ENCODE data around the gene CAMK4. TPM values are rescaled to one million over a fixed set of nuclear protein-coding genes. Genes with fewer than 3 reads are reported as not detected.
A peak's percentile ranks its signal among the peaks of the same experiment; 100 is the strongest.

Gene CAMK4
- total RNA-seq: 47.7 and 49.5 TPM in 2 replicates

DNA sequence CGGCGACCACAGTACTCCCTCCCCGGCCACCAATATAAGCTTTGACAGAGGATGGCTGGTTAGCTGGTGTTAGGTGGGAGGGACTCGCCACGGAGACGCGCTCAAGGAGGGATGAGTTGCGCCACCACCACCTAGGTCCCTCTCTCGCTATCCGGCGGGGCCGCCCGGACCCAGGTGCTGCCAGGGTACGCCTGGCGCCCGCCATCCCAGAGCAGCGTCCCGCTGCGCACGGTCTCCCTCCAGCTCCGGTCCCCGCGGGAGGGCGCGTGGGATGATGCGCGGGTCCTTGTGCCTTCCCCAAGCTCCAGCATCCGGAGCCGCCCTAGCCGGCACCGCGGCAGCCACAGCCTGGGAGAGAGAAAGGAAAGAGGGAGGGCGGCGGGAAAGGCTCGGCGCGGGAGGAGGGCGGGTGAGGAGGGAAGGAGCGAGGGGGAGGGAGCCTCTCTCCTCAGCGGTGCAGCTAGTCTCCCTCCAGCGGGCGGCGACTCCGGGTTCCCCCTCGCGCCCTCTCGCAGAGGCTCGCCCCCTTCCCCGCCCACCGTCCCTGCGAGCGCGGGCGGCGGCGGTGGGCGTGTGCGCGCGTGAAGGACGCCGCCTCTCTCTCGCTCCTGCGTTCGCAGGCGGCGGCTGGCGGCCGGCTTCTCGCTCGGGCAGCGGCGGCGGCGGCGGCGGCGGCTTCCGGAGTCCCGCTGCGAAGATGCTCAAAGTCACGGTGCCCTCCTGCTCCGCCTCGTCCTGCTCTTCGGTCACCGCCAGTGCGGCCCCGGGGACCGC lies at the start of gene CAMK4:
Gene CAMK4 (plus strand): TSS at position 598 of the 774 bp plus-strand sequence. CDS start 100 bp downstream, at position 698.
- Mint-ChIP-seq H3K27me3 (peaks cover 2% of the 10 kb centered on the region), H3K4me3 (peak within 1 kb of the TSS; percentile 97), H3K9me3 (peaks cover 2% of the 10 kb centered on the region), H3K4me1 (peaks cover 35% of the 10 kb centered on the region), H3K27ac (peak within 1 kb of the TSS; percentile 95), H3K36me3 (ENCODE audit: low read depth) (peaks cover 13% of the 10 kb centered on the region)
- intact Hi-C loops (cut with micrococcal nuclease): loop anchor here (1.0 to 10.0 kb wide), 4 partner anchors 13 to 1139 kb away; no protein-coding TSS in a partner anchor
- DNase-seq: peak; percentile 94

DNA sequence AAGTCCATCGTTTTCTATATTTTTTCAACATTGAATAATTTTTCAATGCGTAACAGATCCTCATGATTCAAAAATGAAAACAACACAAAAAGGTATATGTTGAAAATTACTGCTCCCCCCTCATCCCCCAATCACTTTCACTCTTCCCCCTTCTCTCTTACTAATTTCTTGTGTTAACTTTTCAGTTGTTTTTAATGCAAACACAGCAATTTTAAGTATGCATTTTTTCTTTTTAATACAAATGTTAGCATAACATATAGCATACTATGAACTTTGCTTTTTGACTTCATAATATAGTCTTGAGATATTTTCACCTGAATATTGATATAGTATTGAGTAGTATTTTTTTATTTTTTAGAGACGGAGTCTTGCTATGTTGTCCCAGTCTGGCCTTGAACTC lies 41.1 kb upstream of the CAMK4 start:
- H3K4me3 Mint-ChIP-seq: no peak overlapping the region
- peaks cover 6% of the 10 kb centered on the region for H3K27me3 Mint-ChIP-seq
- intact Hi-C loops (cut with micrococcal nuclease): no loop called here
- DNase-seq: no peak
- H3K4me1 Mint-ChIP-seq: no peaks in the 10 kb centered on the region
- H3K9me3 Mint-ChIP-seq: no peaks in the 10 kb centered on the region
- no peaks in the 10 kb centered on the region for H3K36me3 Mint-ChIP-seq (ENCODE audit: low read depth)
- H3K27ac Mint-ChIP-seq: no peak overlapping the region

DNA sequence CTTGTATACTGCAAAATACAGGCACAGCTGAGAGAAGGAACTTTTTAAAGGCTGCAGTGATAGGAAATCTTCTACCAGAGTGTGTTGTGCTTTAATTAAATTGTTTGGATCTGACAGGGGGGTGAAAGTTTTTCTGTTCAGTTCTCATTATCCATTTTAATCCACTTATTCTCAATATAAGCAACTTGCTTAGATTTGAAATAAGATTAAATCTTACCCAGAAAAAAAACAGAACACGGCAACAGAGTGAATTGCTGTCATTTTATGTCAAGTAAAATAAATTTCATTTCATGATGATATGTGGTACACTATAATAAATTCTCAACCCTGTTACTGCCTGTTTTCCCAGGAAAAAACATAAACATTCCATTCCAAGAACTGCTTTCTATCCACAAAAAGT lies 37.1 kb upstream of the CAMK4 start:
- DNase-seq: no peak
- intact Hi-C loops (cut with micrococcal nuclease): no loop called here
- no peaks in the 10 kb centered on the region for H3K4me1 Mint-ChIP-seq
- no peaks in the 10 kb centered on the region for H3K9me3 Mint-ChIP-seq
- no peak overlapping the region for H3K27ac Mint-ChIP-seq
- H3K36me3 Mint-ChIP-seq (ENCODE audit: low read depth): no peaks in the 10 kb centered on the region
- H3K27me3 Mint-ChIP-seq: peaks cover 16% of the 10 kb centered on the region
- no peak overlapping the region for H3K4me3 Mint-ChIP-seq

- no peak for DNase-seq
- Mint-ChIP-seq H3K4me3 (no peak overlapping the region), H3K4me1 (no peaks in the 10 kb centered on the region), H3K27me3 (peaks cover 35% of the 10 kb centered on the region), H3K27ac (no peak overlapping the region), H3K9me3 (no peaks in the 10 kb centered on the region), H3K36me3 (ENCODE audit: low read depth) (no peaks in the 10 kb centered on the region)
- intact Hi-C loops (cut with micrococcal nuclease): no loop called here
Measured at GRCh38 chr5:111194053-111194452, 30.1 kb upstream of the CAMK4 start.

DNA sequence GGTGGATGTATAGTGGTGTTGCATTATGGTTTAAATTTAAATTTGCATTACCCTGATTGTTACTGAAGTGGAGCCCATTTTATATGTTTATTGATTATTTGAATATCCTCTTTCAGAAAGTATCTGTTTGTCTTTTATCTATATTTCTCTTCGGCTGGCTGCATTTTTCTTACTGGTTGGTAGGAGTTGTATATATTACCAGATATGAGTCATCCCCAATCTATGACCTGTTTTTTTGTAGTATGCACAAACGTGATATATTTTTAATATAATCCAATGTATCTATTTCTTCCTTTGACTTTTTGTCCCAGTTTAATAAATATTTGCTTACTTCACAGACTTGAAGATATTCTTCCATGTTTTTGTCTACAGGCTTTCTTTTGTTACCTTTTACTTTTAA lies 29.3 kb upstream of the CAMK4 start:
- Mint-ChIP-seq H3K4me3 (no peak overlapping the region), H3K36me3 (ENCODE audit: low read depth) (no peaks in the 10 kb centered on the region), H3K27ac (no peak overlapping the region), H3K27me3 (peaks cover 34% of the 10 kb centered on the region), H3K9me3 (no peaks in the 10 kb centered on the region), H3K4me1 (peaks cover 2% of the 10 kb centered on the region)
- intact Hi-C loops (cut with micrococcal nuclease): no loop called here
- no peak for DNase-seq

GRCh38 chr5:111197523-111197922 lies 26.7 kb upstream of the CAMK4 start:
- peaks cover 24% of the 10 kb centered on the region for H3K27me3 Mint-ChIP-seq
- no peak overlapping the region for H3K27ac Mint-ChIP-seq
- no peaks in the 10 kb centered on the region for H3K9me3 Mint-ChIP-seq
- intact Hi-C loops (cut with micrococcal nuclease): no loop called here
- H3K36me3 Mint-ChIP-seq (ENCODE audit: low read depth): no peaks in the 10 kb centered on the region
- peaks cover 2% of the 10 kb centered on the region for H3K4me1 Mint-ChIP-seq
- DNase-seq: no peak
- no peak overlapping the region for H3K4me3 Mint-ChIP-seq

DNA sequence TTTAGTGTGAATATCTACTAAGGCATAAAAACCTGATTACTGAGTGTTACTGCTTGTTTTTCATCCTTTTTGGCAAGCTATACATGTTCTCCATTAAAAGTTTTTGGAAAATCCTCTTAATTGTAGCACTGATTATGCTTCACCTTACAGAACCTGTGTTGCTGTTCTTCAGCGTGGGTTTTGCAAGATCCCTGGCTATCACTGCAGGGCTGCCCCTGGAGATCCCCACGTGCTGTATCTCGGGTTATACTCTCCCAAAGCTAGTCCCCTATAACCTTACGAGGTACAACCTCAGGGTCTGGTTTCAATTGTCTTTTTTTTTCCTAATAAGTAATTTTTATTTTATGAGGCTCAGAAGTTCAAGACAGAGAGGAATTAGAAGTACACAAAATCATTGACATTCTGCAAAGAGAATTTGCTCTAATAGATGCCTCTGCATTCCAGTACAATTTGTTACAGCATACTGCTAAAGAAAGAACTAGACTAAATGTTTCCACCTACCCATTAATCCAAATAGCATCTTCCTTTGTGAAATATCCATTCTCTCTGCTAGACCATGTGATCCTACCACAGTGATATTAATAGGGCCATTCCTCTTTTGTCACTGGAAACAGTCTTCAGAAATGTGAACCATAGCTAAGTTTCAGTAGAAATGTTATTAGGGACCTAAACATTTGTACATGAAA lies 25.8 kb upstream of the CAMK4 start:
- no peak overlapping the region for H3K4me3 Mint-ChIP-seq
- DNase-seq: no peak
- peaks cover 2% of the 10 kb centered on the region for H3K4me1 Mint-ChIP-seq
- H3K36me3 Mint-ChIP-seq (ENCODE audit: low read depth): no peaks in the 10 kb centered on the region
- intact Hi-C loops (cut with micrococcal nuclease): no loop called here
- H3K27ac Mint-ChIP-seq: no peak overlapping the region
- H3K27me3 Mint-ChIP-seq: peaks cover 25% of the 10 kb centered on the region
- H3K9me3 Mint-ChIP-seq: no peaks in the 10 kb centered on the region

GRCh38 chr5:111200828-111201227 lies 23.4 kb upstream of the CAMK4 start:
- H3K27me3 Mint-ChIP-seq: peaks cover 15% of the 10 kb centered on the region
- DNase-seq: no peak
- no peaks in the 10 kb centered on the region for H3K36me3 Mint-ChIP-seq (ENCODE audit: low read depth)
- H3K4me1 Mint-ChIP-seq: peaks cover 4% of the 10 kb centered on the region
- H3K4me3 Mint-ChIP-seq: no peak overlapping the region
- no peak overlapping the region for H3K27ac Mint-ChIP-seq
- intact Hi-C loops (cut with micrococcal nuclease): no loop called here
- H3K9me3 Mint-ChIP-seq: no peaks in the 10 kb centered on the region

- peaks cover 15% of the 10 kb centered on the region for H3K27me3 Mint-ChIP-seq
- no peak overlapping the region for H3K27ac Mint-ChIP-seq
- H3K4me3 Mint-ChIP-seq: no peak overlapping the region
Measured at GRCh38 chr5:111201705-111202104, 22.5 kb upstream of the CAMK4 start.

DNA sequence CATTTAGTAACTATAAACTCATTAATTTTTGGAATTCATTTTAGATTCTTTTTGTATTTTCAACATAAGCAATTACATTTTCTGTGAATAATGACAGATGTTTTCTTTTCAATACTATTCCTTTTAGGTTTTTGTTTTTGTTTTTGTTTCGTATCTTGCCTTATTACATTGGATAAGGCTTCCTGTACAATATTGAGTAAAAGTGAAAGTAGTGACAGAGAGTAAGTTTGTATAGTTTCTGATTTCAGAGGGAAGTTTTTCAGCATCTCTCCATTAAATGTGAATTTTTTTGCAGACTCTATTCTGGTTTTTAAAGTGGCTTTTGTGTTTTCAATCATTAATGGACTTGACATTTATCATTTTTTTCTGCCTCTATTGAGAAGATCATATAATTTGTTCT lies 12.8 kb upstream of the CAMK4 start:
- H3K27me3 Mint-ChIP-seq: peaks cover 6% of the 10 kb centered on the region
- H3K9me3 Mint-ChIP-seq: peaks cover 11% of the 10 kb centered on the region
- intact Hi-C loops (cut with micrococcal nuclease): loop anchor here (1.0 kb wide), 3 partner anchors 12 to 43 kb away; no protein-coding TSS in a partner anchor
- H3K4me1 Mint-ChIP-seq: peaks cover 27% of the 10 kb centered on the region
- DNase-seq: no peak
- peaks cover 2% of the 10 kb centered on the region for H3K36me3 Mint-ChIP-seq (ENCODE audit: low read depth)
- H3K4me3 Mint-ChIP-seq: peak overlapping the region; percentile 32
- no peak overlapping the region for H3K27ac Mint-ChIP-seq

More at GRCh38 chr5:111201705-111202104, 22.5 kb upstream of the CAMK4 start:
- Mint-ChIP-seq H3K4me1 (peaks cover 4% of the 10 kb centered on the region), H3K36me3 (ENCODE audit: low read depth) (no peaks in the 10 kb centered on the region), H3K9me3 (no peaks in the 10 kb centered on the region)
- DNase-seq: no peak
- intact Hi-C loops (cut with micrococcal nuclease): no loop called here

DNA sequence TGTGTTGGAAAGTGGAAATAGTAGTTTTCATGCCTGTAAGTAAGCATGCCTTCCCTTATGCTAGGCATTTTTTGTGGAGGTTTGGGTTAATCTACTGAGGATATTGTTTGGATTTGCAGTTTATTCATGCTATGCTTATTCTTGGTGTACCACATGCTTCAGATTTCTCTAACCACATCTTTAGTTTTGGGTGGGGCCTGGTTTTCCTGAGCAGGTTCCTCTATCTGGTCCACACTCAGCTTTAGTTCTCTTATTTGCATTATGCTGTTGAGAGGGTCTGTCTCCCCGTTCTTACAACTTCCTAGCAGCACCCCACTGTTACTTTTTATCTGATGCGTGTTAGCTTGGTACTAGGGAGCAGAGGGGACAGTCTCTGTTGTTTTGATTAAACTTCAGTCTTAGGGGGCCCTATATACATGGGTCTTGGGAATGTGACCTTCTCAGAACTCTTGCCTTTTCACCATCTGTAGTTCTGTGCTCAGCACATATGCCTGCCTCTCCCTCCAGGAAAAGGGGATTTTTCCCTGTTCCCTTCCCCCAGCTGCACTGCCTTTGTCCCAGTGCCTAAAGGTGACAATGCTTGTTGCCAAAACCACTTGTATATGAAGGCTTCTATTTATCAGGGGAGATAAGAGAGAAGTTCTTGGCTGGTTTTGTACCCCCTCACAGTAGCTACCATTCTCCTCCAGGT lies 10.0 kb upstream of the CAMK4 start:
- intact Hi-C loops (cut with micrococcal nuclease): no loop called here
- Mint-ChIP-seq H3K36me3 (ENCODE audit: low read depth) (peaks cover 2% of the 10 kb centered on the region), H3K4me3 (no peak overlapping the region), H3K9me3 (peaks cover 19% of the 10 kb centered on the region), H3K27me3 (peaks cover 10% of the 10 kb centered on the region), H3K27ac (no peak overlapping the region), H3K4me1 (peaks cover 27% of the 10 kb centered on the region)
- no peak for DNase-seq

GRCh38 chr5:111215971-111216370 lies 8.2 kb upstream of the CAMK4 start:
- peaks cover 27% of the 10 kb centered on the region for H3K4me1 Mint-ChIP-seq
- H3K27me3 Mint-ChIP-seq: peaks cover 4% of the 10 kb centered on the region
- intact Hi-C loops (cut with micrococcal nuclease): no loop called here
- DNase-seq: no peak
- H3K36me3 Mint-ChIP-seq (ENCODE audit: low read depth): peaks cover 2% of the 10 kb centered on the region
- H3K9me3 Mint-ChIP-seq: peaks cover 20% of the 10 kb centered on the region
- no peak overlapping the region for H3K4me3 Mint-ChIP-seq
- no peak overlapping the region for H3K27ac Mint-ChIP-seq

DNA sequence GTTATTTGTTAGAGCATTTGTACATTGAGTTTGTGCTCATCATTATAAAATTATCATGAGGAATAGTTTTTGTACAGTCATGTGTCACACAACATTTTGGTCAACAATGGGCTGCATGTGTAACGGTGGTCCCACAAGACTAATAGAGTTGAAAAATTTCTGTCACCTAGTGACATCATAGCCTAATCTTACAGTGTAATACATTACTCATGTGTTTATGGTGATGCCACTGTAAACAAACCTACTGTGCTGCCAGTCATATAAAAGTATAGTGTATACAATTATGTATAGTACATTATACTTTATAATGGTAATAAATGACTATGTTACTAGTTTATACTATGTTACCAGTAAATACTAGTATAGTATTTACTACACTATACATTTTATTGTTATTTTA lies 3.0 kb upstream of the CAMK4 start:
- Mint-ChIP-seq H3K4me1 (peaks cover 13% of the 10 kb centered on the region), H3K27me3 (peaks cover 4% of the 10 kb centered on the region), H3K4me3 (no peak overlapping the region), H3K9me3 (peaks cover 10% of the 10 kb centered on the region), H3K27ac (no peak overlapping the region), H3K36me3 (ENCODE audit: low read depth) (peaks cover 5% of the 10 kb centered on the region)
- intact Hi-C loops (cut with micrococcal nuclease): loop anchor here (10.0 kb wide), 2 partner anchors 466 to 1136 kb away; no protein-coding TSS in a partner anchor
- no peak for DNase-seq

All from activated CD4-positive, alpha-beta T cell treated with anti-CD3 and anti-CD28 coated beads, Interleukin-2, amount 10 ng/mL, durations not matched to agents 24 days and 14 days (primary cell).